Measurements from ENCODE around the gene AQP6.

DNA sequence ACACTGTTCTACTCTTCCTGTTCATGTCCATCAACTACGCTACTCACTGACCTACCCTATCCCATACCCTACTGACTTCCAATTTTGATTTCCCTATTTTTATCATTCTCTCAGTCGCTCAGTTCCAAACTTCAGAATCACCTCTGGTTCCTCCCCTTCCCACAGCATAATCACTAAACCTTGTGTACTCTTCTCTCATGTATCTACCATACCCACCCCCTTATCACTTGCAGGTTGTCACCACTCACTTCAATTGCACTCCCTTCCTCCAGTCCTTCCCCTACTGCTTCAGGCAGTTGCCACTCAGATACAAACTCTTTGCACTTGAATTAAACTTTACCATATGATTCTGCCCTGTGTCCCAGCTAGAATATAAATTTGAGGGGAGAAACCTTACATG is 46.2 kb downstream of the AQP6 start:
- no peak for TF ChIP-seq CTCF (IDR thresholded peaks at IDR 0.05)
- no peak for TF ChIP-seq POLR2A (IDR thresholded peaks at IDR 0.05)
